GM19328 (cell line): ENCODE data around the gene NDNF.

ENCODE experiments used
- ATAC-seq: cut with Tn5 transposase; IDR thresholded peaks from one replicate; pipeline ENCODE4 v1.9.1; 2021; ENCODE audit warnings: mild to moderate bottlenecking, moderate library complexity; ENCODE audit not compliant: unreplicated experiment

The NDNF gene

GRCh38 chr4:121018543-121018942 is 53.8 kb downstream of the NDNF start:
- ATAC-seq, result no peak

- no peak for ATAC-seq
These were observed 55.7 kb downstream of the NDNF start for GRCh38 chr4:121016611-121017010.

GRCh38 chr4:121015421-121015820 is 56.9 kb downstream of the NDNF start:
- ATAC-seq, result no peak

GRCh38 chr4:121014544-121014943 is 57.8 kb downstream of the NDNF start:
- ATAC-seq, result no peak

GRCh38 chr4:121011780-121012340 is 60.5 kb downstream of the NDNF start:
- no peak for ATAC-seq

GRCh38 chr4:121011138-121011537 is 61.2 kb downstream of the NDNF start:
- ATAC-seq, result no peak

- ATAC-seq, result no peak
These were observed 62.5 kb downstream of the NDNF start for GRCh38 chr4:121009578-121010478.

GRCh38 chr4:121007660-121008059 is 64.7 kb downstream of the NDNF start:
- ATAC-seq, result no peak

GRCh38 chr4:121003863-121004262 is 68.5 kb downstream of the NDNF start:
- no peak for ATAC-seq

- no peak for ATAC-seq
These were observed 76.9 kb downstream of the NDNF start for GRCh38 chr4:120995266-120996010.

GRCh38 chr4:120994521-120994920 is 77.8 kb downstream of the NDNF start:
- no peak for ATAC-seq

GRCh38 chr4:120991885-120992284 is 80.5 kb downstream of the NDNF start:
- no peak for ATAC-seq

- ATAC-seq, result no peak
These were observed 82.1 kb downstream of the NDNF start for GRCh38 chr4:120990246-120990645.
